Activated CD8-positive, alpha-beta memory T cell treated with anti-CD3 and anti-CD28 coated beads, Interleukin-2, amount 50 U/mL, for 24 hours (primary cell): Measurements from ENCODE around the gene MAP4K2.
A peak's percentile ranks its signal among the peaks of the same experiment; 100 is the strongest.
"Not testable (repeated sequence)": the region's sequence is repeated elsewhere in the genome, so short reads cannot be mapped to it uniquely, and the experiment has no call there.

Experiments
- DNase-seq: peaks from one replicate; pipeline ENCODE4 v3.0.0-alpha.2; 2020; ENCODE audit errors: extremely low read depth

The MAP4K2 gene

GRCh38 chr11:64803158-64803845 is at the start of gene MAP4K2:
Gene MAP4K2 (minus strand): TSS chr11:64803214. CDS start chr11:64803149, 65 bp downstream.
- peak; percentile 37 for DNase-seq

- no peak for DNase-seq
Measured at GRCh38 chr11:64851831-64852351, 48.9 kb upstream of the MAP4K2 start.

GRCh38 chr11:64850979-64851567 is 48.1 kb upstream of the MAP4K2 start:
- DNase-seq: no peak

GRCh38 chr11:64849598-64850356 is 46.8 kb upstream of the MAP4K2 start:
- no peak for DNase-seq

GRCh38 chr11:64848826-64849597 is 46.0 kb upstream of the MAP4K2 start:
- no peak for DNase-seq

- no peak for DNase-seq
Measured at GRCh38 chr11:64848214-64848825, 45.3 kb upstream of the MAP4K2 start.

- DNase-seq: peak; percentile 83
Measured at GRCh38 chr11:64846998-64847666, 44.1 kb upstream of the MAP4K2 start.

- not testable (repeated sequence) for DNase-seq
Measured at GRCh38 chr11:64845776-64846129, 42.7 kb upstream of the MAP4K2 start.

- no peak for DNase-seq
Measured at GRCh38 chr11:64845129-64845775, 42.2 kb upstream of the MAP4K2 start.

GRCh38 chr11:64844330-64845128 is 41.5 kb upstream of the MAP4K2 start, which contains the start of gene CDC42BPG:
Gene CDC42BPG (minus strand): TSS chr11:64844653. CDS start chr11:64844569, 84 bp downstream.
- DNase-seq: no peak

- DNase-seq: no peak
Measured at GRCh38 chr11:64843686-64844329, 40.8 kb upstream of the MAP4K2 start.

- DNase-seq: no peak
Measured at GRCh38 chr11:64842851-64843685, 40.1 kb upstream of the MAP4K2 start.

- DNase-seq: no peak
Measured at GRCh38 chr11:64842366-64842759, 39.3 kb upstream of the MAP4K2 start.

- no peak for DNase-seq
Measured at GRCh38 chr11:64841592-64842365, 38.8 kb upstream of the MAP4K2 start.

GRCh38 chr11:64839887-64840782 is 37.1 kb upstream of the MAP4K2 start:
- DNase-seq: no peak

- no peak for DNase-seq
Measured at GRCh38 chr11:64839335-64839734, 36.3 kb upstream of the MAP4K2 start.
